ENCODE results near the gene STAT6.

DNA sequence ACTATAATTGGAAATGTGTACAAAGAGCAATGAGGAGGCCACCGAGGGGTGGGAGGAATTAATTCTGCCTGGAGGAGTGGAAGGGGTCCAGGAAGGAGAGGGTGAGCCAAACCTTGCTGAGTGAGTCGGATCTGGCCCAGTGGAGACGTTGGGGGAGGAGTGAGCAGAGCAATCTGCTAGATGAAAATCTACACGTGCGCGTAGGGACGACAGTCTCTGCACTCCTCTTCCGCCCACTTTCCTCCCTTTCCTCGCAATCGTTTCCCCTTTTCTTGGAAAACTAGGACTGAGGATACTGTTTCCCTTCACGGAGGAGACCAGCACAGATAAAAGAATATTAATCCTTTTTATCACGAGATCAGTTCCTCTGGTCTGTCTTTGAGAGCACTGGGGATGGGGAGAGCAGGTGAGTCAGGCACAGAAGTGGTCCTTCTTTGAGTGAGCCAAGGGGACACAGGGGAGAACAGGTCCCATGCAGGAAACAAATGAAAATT, 25.1 kb downstream of the STAT6 start:
- no peak for TF ChIP-seq EZH2 (IDR thresholded peaks at IDR 0.05; ENCODE audit: low read depth)
- TF ChIP-seq, protein P1, sequence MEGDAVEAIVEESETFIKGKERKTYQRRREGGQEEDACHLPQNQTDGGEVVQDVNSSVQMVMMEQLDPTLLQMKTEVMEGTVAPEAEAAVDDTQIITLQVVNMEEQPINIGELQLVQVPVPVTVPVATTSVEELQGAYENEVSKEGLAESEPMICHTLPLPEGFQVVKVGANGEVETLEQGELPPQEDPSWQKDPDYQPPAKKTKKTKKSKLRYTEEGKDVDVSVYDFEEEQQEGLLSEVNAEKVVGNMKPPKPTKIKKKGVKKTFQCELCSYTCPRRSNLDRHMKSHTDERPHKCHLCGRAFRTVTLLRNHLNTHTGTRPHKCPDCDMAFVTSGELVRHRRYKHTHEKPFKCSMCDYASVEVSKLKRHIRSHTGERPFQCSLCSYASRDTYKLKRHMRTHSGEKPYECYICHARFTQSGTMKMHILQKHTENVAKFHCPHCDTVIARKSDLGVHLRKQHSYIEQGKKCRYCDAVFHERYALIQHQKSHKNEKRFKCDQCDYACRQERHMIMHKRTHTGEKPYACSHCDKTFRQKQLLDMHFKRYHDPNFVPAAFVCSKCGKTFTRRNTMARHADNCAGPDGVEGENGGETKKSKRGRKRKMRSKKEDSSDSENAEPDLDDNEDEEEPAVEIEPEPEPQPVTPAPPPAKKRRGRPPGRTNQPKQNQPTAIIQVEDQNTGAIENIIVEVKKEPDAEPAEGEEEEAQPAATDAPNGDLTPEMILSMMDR (conservative IDR thresholded peaks at IDR 0.05), result no peak
